ENCODE data around the gene OGFOD1. TPM values are rescaled to one million over a fixed set of nuclear protein-coding genes. Genes with fewer than 3 reads are reported as not detected.

Gene OGFOD1
- total and polyA plus RNA-seq, 9 of the 15 experiments (the other 6 are each of a cell fraction or from before 2014, with no cell fraction given) = 60.4 to 134 (median 85.8) TPM

GRCh38 chr16:56480776-56481467, 29.6 kb downstream of the OGFOD1 start:
- no peak for DNase-seq (ENCODE audit: extremely low read depth in 1 of 4, low spot score in 3 of 4)
- H4K20me1 ChIP-seq (replicated peaks; ENCODE audit: control insufficient read depth, insufficient read depth, low read length) = no peaks in the 10 kb centered on the region
- peak overlapping the region; percentile 46; the same call in 1 of the 3 replicates for H3K27ac ChIP-seq (ENCODE audit: extremely low read depth, low read depth, low read length)
- 71% methylated on average over 7 of the region's 7 CpGs for WGBS (ENCODE audit: insufficient coverage, low coverage, missing lambda C conversion rate)
- peak; percentile 27 for ATAC-seq
- H2AFZ ChIP-seq (ENCODE audit: low read depth, low read length) = no peak overlapping the region
- in situ Hi-C loops (cut with MboI) (no loop called here), intact Hi-C loops (cut with micrococcal nuclease) (no loop called here)
- no peak overlapping the region for H3K4me2 ChIP-seq (ENCODE audit: insufficient read depth, low read length)
- TF ChIP-seq SAFB (IDR thresholded peaks at IDR 0.05; ENCODE audit: borderline replicate concordance, low read depth, low read length) (no peak), CEBPG (CRISPR knock-in tag; IDR thresholded peaks at IDR 0.05) (no peak), CEBPG (tag; conservative IDR thresholded peaks at IDR 0.05 in 1 of 2, IDR thresholded peaks at IDR 0.05 in 1 of 2) (0 out of 4 replicates have a peak, but pooled peaks of 1 of the 2 experiments have one; percentile 34), MEF2A (IDR thresholded peaks at IDR 0.05; ENCODE audit: control insufficient read depth, low read depth, low read length) (no peak), ETS2 (tag; IDR thresholded peaks at IDR 0.05; ENCODE audit: borderline replicate concordance, poor library complexity, severe bottlenecking) (no peak)
- POLR2A ChIA-PET = interaction anchor here (0.9 to 1.5 kb wide), 4 partner anchors 10 to 451 kb away, joined by 3 to 6 read pairs (median 4); no protein-coding TSS in a partner anchor
- H3K79me2 ChIP-seq (ENCODE audit: control insufficient read depth, insufficient read depth, low read length) = no peaks in the 10 kb centered on the region
- H3K9me1 ChIP-seq (ENCODE audit: control insufficient read depth, insufficient read depth, low read length) = no peaks in the 10 kb centered on the region
- no TSS peak for BruUV-seq (replicated peaks)
- peaks cover 2% of the 10 kb centered on the region; the same call in 1 of the 2 replicates for H3K9me3 ChIP-seq (replicated peaks; ENCODE audit: control insufficient read depth, insufficient read depth, low read depth, low read length)
- peaks cover 35% of the 10 kb centered on the region for H3K36me3 ChIP-seq (ENCODE audit: control insufficient read depth, insufficient read depth, low read length)
- peaks cover 0 to 38% of the 10 kb centered on the region in 2 experiments; a peak in 4 of 5 replicates for H3K4me1 ChIP-seq (replicated peaks in 1 of 2; ENCODE audit: control insufficient read depth in 2 of 2, insufficient read depth in 2 of 2, low read length in 2 of 2)
- CTCF ChIA-PET (ENCODE audit: low intra/inter-chr PET ratio) = no interaction called here
- FAIRE-seq = no peak
- H3K4me3 ChIP-seq = no peak overlapping the region
- H3K27me3 ChIP-seq (ENCODE audit: control insufficient read depth in 2 of 2, insufficient read depth in 2 of 2, low read length in 2 of 2) = no peaks in the 10 kb centered on the region
- no peak overlapping the region for H3K9ac ChIP-seq (ENCODE audit: insufficient read depth in 1 of 2, low read depth in 2 of 2, low read length in 2 of 2)
